Pancreas (tissue), 10 donors: ENCODE measurements around the gene SECISBP2. TPM values are rescaled to one million over a fixed set of nuclear protein-coding genes. Genes with fewer than 3 reads are reported as not detected.

Source experiments
- ATAC-seq, 4 donors: fragments of 200-7000 bp; cut with Tn5 transposase; one replicate each; pipeline versions ENCODE4 v1.8.0 to v1.9.1; 2020; ENCODE audit warnings: mild to moderate bottlenecking in 4 of 4, moderate library complexity in 4 of 4
- DNase-seq, 6 donors: peaks; one replicate each; pipeline ENCODE4 v3.0.0-alpha.2; 2020
- FAIRE-seq: peaks from 2 replicates; lab custom pipeline; 2012; peaks lifted over from hg19 to GRCh38; lab: Jason Lieb, UNC
- H3K27ac ChIP-seq, 4 donors: fragments of 200-600 bp; sonication (generic); 1 replicate in 3 of 4; 2 replicates in 1 of 4; pipeline versions ENCODE4 v1.5.0 to v1.8.0; 2020
- H3K27me3 ChIP-seq, 4 donors: fragments of 200-600 bp; one replicate each; pipeline ENCODE4 v1.8.0; 2021
- H3K36me3 ChIP-seq, 3 donors: fragments of 200-600 bp; sonication (generic) in 1 of 3; one replicate each; pipeline versions ENCODE4 v1.5.0 to v1.8.0; 2020 to 2021
- H3K4me1 ChIP-seq, 3 donors: fragments of 200-600 bp; one replicate each; pipeline ENCODE4 v1.8.0; 2021
- H3K4me3 ChIP-seq, 4 donors: fragments of 200-600 bp; sonication (generic) in 2 of 4; one replicate each; pipeline versions ENCODE4 v1.5.0 to v1.8.0; 2020 to 2021
- H3K9me3 ChIP-seq, 4 donors: fragments of 200-600 bp; one replicate each; pipeline ENCODE4 v1.8.0; 2021
- WGBS, 2 donors: extraction: QIAGEN DNeasy Blood & Tissue Kit; methylation state at CpG; one replicate each; pipeline ENCODE4 v1.1.7; 2013; 5-methylcytosine and 5-hydroxymethylcytosine counted together
- intact Hi-C, 3 donors: fragments of 100-400 bp; cut with DNase I; formaldehyde crosslinking; loops; one replicate each; pipeline versions ENCODE4 v1.11.1 to v1.14.2; 2022
- polyA plus RNA-seq, 2 donors: library from polyadenylated mRNA; stranded (reverse); fragments of 200-250 nt; gene quantifications; one replicate each; pipeline ENCODE4 v1.2.3, GENCODE V29; 2013
- total RNA-seq, 6 donors: library from RNA; stranded (reverse); fragmentation: NEBNext Ultra II Directional in 4 of 6; extraction: Animal tissue kit (Norgen Biotek cat#: 25700) in 4 of 6; gene quantifications; one replicate each; pipeline versions ENCODE4 v1.2.1 to v1.2.4, GENCODE V29; 2021 to 2023
- TF ChIP-seq, protein P1 (sequence below), 4 donors: fragments of 200-600 bp; sonication (generic) in 3 of 4; IDR thresholded peaks; one replicate each; pipeline versions ENCODE4 v1.5.0 to v1.8.0; 2021; ENCODE audit warnings: antibody characterized with exemption in 4 of 4
- donor health status: healthy with polysubstance abuse.
- donor health status: DM: no; HTN: no; CAD: no; lungs with moderate emphysema.
- donor health status: DM: no; HTN: no; CAD: no.
- donor health status: control.
- donor health status: control.
- donor health status: Bipolar disorder and iron deficiency.
- donor health status: DM: yes; HTN: yes; CAD: no.
- donor health status: DM: no; HTN: no; CAD: no.
- donor health status: DM: no; HTN: no; CAD: no.
- donor health status: DM: yes; HTN: yes; CAD: no.

The SECISBP2 gene
- total and polyA plus RNA-seq, 8 donors, result 23.4 to 41.1 (median 29.6) TPM

DNA sequence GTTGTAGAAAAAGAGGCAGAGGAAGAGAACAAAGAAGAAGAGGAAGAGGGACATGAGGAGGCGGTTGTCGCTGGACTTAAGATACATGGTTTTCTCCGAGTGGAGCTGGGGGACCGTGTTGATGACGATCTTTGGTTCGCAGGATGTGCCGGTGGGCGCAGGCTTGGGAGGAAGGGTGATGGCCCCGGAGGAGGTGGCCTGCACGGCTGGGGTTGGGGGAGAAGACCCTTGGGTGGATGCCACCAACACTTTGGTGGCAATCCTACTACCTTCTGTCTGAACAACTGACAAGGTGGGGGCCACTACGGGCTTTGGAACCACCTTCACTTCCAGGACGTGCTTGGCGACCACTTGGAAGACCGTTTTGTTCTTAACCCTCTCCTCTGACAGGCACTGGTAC, 60.7 kb downstream of the SECISBP2 start:
- intact Hi-C loops, result no loop called here
- H3K4me1 ChIP-seq, result no peaks in the 10 kb centered on the region

DNA sequence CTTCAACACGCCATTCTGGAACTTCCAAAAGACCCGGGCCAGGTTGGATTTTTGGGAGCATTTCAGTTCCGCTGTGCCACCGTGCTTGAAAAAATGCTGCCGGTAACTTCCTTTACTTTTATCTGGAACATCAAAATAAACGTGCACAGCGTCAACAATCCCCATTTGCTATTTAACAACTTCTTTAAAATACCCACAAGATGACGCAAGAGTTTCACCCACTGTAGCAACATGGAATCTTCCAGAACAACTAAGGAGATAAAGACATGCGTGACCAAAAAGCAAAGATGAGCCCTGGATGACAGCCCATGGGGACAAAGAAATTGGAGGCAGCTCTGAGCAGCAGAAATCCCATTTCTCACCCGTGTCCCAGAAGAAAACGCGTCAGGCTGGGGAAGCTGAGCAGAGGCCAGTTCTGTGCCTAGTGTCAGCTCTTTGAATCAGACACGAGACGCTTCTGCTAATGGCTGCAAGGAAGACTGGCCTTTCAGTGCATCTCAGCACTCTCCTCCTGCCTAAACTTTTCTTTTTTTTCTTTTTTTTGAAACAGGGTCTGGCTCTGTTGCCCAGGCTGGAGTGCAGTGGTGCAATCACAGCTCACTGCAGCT, 61.3 kb downstream of the SECISBP2 start:
- intact Hi-C loops, result no loop called here
- DNase-seq (no peak), ATAC-seq (no peak), FAIRE-seq (no peak)
- TF ChIP-seq, protein P1, sequence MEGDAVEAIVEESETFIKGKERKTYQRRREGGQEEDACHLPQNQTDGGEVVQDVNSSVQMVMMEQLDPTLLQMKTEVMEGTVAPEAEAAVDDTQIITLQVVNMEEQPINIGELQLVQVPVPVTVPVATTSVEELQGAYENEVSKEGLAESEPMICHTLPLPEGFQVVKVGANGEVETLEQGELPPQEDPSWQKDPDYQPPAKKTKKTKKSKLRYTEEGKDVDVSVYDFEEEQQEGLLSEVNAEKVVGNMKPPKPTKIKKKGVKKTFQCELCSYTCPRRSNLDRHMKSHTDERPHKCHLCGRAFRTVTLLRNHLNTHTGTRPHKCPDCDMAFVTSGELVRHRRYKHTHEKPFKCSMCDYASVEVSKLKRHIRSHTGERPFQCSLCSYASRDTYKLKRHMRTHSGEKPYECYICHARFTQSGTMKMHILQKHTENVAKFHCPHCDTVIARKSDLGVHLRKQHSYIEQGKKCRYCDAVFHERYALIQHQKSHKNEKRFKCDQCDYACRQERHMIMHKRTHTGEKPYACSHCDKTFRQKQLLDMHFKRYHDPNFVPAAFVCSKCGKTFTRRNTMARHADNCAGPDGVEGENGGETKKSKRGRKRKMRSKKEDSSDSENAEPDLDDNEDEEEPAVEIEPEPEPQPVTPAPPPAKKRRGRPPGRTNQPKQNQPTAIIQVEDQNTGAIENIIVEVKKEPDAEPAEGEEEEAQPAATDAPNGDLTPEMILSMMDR (IDR thresholded peaks at IDR 0.05), result no peak
- Histone ChIP-seq H3K36me3 (no peaks in the 10 kb centered on the region), H3K4me1 (no peaks in the 10 kb centered on the region), H3K27me3 (no peaks in the 10 kb centered on the region), H3K9me3 (no peaks in the 10 kb centered on the region), H3K27ac (no peak overlapping the region), H3K4me3 (no peak overlapping the region)
- WGBS, 2 donors, result 86 to 87% methylated on average over 14 of the region's 14 CpGs

More for the DNA sequence above, 60.7 kb downstream of the SECISBP2 start:
- Histone ChIP-seq H3K9me3 (no peaks in the 10 kb centered on the region), H3K27me3 (no peaks in the 10 kb centered on the region), H3K27ac (no peak overlapping the region), H3K36me3 (no peaks in the 10 kb centered on the region), H3K4me3 (no peak overlapping the region)
- FAIRE-seq, result no peak
- ATAC-seq, result no peak
- TF ChIP-seq, protein P1 (IDR thresholded peaks at IDR 0.05), result no peak
- DNase-seq, result peak in 1 of 6 donors; percentile 28
- WGBS, 2 donors, result 92% methylated on average over 14 of the region's 14 CpGs

DNA sequence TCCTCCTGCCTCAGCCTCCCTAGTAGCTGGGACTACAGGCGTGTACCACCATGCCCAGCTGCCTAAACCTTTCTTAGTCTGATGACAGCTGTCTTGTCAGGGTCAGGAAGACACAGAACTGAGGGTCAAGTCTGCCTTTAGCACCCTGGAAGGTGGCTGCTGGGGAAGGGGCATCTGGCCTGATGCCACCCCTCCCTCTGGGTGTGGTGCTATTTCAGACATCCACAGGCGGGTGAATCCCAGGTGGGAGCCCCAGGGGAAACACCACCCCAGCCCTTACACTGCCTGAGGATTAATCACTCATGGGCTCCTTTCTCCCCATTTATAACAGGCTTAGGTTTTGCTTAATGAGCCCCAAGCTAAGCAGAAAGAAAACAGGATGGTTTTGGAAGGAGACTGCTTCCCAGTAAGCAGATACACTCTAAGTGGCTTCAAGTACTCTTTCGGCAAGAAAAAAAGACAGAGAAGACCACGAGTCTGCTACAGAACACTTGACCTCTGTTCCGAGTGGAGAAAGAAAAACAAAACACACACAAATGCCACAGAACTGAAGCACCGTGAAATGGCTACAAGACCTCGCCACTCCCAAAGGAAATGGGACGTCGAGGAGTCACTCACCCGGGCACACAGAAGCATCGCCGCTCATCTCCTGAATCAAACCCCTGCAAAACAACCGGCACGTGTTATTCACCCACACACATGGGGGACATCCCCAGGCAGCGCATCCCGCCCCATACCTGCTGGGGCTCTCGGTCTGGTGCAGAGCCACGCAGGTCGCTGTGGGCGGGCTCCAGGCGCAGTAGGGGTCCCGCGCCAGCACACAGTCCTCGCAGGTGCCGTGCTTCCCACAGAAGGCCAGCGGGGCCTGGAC, 62.4 kb downstream of the SECISBP2 start:
- intact Hi-C loops, result no loop called here
- H3K4me3 ChIP-seq, result no peak overlapping the region
- no peaks in the 10 kb centered on the region for H3K4me1 ChIP-seq
- peaks cover 0 to 3% (median 0%) of the 10 kb centered on the region in 3 donors for H3K36me3 ChIP-seq
- WGBS, 2 donors, result 92 to 95% methylated on average over 26 of the region's 26 CpGs
- FAIRE-seq (no peak), DNase-seq (peak in 1 of 6 donors; percentile 55), ATAC-seq (no peak)
- no peaks in the 10 kb centered on the region for H3K27me3 ChIP-seq
- no peak overlapping the region for H3K27ac ChIP-seq
- TF ChIP-seq, protein P1 (IDR thresholded peaks at IDR 0.05), result no peak
- H3K9me3 ChIP-seq, result no peaks in the 10 kb centered on the region

DNA sequence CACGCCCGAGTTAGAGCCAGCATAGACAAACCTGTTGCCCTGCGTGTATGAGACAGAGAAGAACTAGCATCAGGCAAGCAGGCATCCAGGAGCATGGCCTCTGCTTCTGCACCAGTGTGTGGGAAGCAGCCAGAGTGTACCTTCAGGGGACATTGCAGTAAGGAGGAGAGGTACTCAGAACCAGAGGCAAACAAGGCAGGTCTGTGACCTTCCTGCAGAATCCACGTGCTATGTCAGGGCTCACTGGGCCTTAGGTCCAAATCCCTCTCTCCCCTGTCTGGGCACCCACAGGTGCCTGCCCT, 63.0 kb downstream of the SECISBP2 start:
- Histone ChIP-seq H3K36me3 (peaks cover 0 to 9% (median 0%) of the 10 kb centered on the region in 3 donors), H3K27ac (no peak overlapping the region), H3K27me3 (no peaks in the 10 kb centered on the region), H3K9me3 (no peaks in the 10 kb centered on the region), H3K4me1 (no peaks in the 10 kb centered on the region), H3K4me3 (no peak overlapping the region)
- no peak for DNase-seq
- 88 to 94% methylated on average over 4 of the region's 4 CpGs for WGBS, 2 donors
- ATAC-seq, result no peak
- intact Hi-C loops, result no loop called here
- no peak for FAIRE-seq
- TF ChIP-seq, protein P1 (IDR thresholded peaks at IDR 0.05), result no peak
